Iris pigment epithelial cell (primary cell): ENCODE data around the gene ZNF501.

ENCODE experiments used
- DNase-seq: peaks from one replicate; pipeline ENCODE4 v3.0.0-alpha.2; 2011; ENCODE audit warnings: low read depth

Gene ZNF501

DNA sequence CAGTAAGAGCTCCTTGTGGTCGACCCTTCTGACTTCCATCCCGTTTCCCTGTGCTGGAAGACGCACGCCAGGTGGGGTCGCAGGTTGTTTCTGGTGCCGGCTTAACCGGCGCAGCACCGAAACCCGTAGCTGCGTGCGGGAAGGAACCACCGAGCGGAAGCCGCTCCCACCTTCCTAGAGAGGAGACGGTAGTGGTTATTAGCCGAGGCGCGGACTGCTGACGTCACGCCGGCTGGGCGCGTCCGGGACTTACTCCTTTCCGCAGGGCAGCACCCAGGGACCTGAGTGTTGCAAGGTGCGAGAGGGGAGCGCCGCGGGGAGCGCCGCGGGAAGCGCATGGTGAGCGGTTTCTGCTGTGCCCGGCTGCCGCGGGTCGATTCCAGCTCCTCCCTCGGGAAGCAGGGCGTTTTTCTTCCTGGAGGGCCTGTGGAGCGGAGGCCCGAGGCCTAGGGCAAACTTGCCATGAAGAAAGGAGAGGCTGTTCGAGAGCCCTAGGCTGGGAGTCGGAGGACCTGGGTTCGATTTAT is at the start of gene ZNF501:
ZNF501 (plus strand) TSS at position 252 of the 527 bp plus-strand sequence. CDS start 4,787 bp downstream, outside the sequence.
- DNase-seq, result peak; percentile 94

DNA sequence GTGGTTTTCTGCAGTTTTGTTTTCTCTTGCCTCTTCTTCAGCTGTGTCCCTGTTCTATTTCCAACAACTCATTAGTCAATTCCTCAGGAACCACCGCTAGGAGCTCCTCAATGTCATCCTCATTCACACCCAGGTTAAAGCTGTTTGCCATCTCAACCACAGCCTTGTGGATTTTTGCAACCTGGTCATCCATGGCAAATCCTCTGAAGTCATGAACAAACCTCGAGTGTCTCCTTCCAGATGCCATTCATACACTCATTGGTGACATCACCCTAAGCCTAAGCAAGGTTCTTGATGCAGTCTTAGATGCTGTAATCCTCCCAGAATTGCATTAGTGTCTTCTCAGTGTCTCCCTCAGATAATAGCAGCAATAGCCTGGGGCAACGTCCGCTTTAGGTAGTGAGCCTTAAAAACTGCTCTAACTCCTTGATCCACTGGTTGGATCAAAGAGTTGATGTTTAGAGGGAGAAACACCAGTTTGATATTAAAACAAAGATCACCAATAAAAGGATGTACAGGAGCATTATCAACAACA is 48.4 kb upstream of the ZNF501 start:
- DNase-seq, result no peak

DNA sequence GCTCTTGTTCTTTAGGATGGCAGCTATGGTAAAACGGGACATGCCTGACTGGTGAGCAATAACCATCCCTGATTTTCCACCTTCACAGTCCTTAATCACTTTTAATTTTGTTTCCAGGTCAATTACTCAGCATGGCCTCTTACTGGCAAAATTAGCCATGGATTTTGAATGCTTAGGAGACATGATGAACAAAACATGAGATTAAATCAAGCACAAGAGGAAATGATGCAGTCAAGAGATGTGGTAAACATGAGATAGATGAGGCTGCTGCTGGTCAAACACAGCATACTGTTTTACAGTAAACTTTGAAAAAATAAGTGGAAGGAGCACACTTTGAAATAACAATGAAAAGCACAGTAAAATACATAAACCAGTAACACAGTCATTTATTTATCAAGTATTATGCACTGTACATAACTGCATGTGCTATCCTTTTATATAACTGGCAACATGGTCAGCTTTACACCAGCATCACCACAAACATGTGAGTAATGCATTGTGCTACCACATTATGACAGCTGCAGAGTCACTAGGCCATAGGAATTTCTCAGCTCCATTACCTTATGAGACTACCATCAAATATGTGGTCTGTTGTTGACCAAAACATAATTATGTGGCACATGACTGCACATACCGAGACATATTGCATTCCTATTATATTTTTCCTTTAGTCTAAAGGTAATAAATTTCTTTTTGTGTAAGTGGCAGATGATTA is 47.1 kb upstream of the ZNF501 start:
- DNase-seq, result peak; percentile 53

DNA sequence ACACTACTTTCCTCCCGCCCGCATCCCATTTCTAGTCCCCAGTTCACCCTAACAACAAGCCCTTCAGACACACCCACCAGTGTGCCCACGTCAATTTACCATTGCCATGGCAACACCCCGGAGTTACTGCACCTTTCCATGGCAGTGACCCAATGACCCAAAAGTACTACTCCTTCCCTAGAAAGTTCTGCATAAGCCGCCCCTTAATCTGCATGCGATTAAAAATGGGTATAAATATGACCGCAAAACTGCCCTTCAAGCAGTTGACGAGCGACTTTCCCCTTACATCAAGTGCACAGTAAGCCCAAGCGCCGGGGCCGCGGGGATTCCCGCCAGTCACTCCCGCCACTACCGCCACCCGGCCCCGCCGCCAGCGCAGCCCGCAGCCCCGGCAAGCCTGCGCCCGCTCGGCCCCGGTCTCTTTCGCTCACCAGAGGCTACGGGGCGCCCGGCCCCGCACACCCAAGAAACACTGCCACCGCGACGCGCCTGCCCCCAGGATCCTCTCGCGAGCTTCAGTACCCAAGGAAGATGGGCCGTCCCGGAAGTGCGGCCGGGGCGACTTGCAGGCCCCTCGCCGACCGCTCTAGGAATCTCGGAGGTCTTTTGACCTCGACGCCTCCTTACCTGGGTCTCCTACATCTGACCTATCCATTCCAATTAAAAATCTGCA is 44.2 kb upstream of the ZNF501 start:
- peak; percentile 90 for DNase-seq

DNA sequence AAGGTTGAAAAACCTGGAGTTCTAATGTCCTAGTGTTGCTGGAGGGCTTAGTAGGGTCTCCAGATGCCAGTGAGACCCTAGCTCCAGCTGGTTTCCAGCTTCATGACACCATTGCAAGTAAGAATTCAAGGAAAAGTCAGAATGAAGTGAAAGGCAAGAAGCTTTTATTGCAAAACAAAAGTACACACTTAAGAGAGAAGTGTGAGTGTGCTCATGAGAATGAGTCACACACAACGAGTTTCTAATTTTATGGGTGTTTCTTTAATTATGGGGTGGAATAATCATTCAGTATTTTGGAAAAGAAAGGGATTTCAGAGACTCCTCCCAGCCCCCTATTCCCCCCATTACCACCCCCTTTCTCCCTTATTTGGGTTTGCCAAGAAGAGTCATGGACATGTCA is 41.5 kb upstream of the ZNF501 start:
- no peak for DNase-seq

DNA sequence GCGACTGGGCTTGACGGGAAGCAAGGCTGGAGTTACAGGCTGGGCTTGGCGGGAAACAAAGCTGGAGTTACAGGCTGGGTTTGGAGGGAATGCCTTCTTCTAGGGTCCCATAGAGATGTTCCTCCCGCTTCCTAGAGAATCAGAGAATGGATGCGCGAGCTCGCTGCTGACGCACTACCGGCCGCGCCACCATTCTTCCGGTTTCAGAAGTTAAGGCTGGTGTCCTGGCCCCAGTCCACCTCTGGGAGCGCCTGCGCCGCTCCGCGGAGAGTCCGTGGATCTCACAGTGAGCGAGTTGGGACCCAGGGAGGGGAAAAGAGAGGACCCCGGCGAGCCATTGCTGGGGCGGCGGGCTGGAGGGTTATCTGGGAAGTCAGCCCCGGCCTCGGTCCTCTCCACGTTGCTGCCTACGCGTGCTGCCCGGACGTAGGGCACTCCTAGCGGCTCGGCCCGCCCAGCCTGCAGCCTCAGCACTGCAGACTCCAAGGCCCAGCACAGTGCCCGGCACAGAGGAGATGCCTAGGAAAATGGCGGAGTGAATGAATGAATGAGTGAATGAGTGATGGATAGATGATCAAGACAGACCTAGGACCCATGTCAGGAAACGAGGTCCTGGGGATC is 16.9 kb upstream of the ZNF501 start, which contains the start of gene ZNF502:
ZNF502 (plus strand) TSS at position 206 of the 621 bp plus-strand sequence. CDS start 7,602 bp downstream, outside the sequence.
- peak; percentile 91 for DNase-seq

DNA sequence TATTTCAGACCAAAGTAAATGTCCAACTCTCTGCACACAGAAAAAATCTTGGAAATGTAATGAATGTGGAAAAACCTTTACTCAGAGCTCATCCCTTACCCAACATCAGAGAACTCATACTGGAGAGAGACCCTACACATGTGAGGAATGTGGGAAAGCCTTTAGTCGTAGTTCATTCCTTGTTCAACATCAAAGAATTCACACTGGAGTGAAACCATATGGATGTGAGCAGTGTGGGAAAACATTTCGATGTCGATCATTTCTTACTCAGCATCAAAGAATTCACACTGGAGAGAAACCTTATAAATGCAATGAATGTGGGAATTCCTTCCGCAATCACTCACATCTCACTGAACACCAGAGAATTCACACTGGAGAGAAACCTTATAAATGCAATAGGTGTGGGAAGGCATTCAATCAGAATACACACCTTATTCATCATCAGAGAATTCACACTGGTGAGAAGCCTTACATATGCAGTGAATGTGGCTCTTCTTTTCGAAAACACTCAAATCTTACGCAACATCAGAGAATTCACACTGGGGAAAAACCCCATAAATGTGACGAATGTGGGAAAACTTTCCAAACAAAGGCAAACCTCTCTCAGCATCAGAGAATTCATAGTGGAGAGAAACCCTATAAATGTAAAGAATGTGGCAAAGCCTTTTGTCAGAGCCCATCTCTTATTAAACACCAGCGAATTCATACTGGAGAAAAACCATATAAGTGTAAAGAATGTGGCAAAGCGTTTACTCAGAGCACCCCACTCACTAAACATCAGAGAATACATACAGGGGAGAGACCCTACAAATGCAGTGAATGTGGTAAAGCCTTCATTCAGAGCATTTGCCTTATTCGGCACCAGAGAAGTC is 8.0 kb upstream of the ZNF501 start:
- peak; percentile 17 for DNase-seq

DNA sequence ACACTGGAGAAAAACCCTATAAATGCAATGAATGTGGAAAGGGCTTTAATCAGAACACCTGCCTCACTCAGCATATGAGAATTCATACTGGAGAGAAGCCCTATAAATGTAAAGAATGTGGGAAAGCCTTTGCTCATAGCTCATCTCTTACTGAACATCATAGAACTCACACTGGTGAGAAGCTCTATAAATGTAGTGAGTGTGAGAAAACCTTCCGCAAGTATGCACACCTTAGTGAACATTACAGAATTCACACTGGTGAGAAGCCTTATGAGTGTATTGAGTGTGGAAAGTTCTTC is 7.4 kb upstream of the ZNF501 start:
- DNase-seq, result no peak

DNA sequence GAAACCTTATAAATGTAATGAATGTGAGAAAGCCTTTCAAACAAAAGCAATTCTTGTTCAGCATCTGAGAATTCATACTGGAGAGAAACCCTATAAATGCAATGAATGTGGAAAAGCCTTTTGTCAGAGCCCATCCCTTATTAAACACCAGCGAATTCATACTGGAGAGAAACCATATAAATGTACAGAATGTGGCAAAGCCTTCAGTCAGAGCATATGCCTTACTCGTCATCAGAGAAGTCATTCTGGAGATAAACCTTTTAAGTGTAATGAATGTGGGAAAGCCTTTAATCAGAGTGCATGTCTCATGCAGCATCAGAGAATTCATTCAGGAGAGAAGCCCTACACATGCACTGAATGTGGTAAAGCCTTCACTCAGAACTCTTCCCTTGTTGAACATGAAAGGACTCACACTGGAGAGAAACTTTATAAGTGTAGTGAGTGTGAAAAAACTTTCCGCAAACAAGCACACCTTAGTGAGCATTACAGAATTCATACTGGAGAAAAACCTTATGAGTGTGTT is 5.3 kb downstream of the ZNF501 start:
- no peak for DNase-seq

DNA sequence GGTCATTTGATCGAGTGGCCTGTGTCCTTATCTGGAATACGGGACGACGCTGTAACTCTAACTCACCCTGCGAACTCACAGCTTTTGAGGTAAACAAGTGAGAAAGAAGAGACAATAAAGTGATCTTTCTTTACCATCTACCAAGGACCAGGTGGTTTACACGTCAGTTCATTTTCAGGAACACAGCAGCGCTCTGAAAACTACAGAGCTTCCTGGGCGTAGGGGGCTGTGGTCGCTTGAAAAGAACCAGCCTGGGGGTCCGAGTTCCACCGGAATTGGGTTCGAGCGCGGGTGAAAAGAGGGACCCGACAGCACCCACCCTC is 31.6 kb downstream of the ZNF501 start:
- no peak for DNase-seq

DNA sequence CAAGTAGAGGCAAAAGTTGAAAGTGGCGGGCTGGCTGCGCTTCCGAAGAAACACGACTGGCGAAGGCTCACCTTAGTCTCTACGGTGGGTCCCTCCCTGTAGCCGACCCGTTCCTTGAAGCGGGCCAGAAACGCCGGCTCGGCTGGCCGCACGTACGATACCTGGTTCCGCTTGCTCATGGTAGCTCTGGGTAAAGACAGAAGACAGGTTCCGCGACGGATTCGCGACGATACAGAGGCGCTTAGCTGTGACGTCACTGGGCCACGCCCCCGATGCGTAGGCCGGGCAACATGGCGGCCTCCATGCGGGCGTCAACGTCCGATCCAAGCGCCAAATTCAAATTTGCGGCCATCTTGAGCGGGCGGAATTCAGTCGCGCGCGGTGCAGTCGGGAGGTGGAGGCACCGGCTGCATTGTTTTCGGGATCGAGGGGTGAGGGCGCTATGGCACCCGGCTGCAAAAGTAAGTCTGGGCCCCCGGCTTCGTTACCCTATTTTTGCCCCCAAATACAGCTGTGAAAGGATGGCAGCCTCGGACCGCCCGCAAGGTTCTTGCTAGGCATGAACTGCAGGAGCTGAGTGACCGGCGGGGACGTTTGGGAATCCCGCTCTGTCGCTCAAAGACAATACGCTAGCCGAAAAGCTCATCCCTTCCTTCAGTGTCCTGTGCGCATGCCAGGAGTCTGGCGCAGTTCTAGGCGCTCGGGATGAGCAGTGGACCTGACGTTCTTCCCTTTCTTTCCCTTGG is 32.2 kb downstream of the ZNF501 start, which contains the start of the genes KIAA1143 and KIF15:
KIAA1143 (minus strand) TSS at position 196 of the 746 bp plus-strand sequence; CDS start at position 179, 17 bp downstream.
KIF15 (plus strand) TSS at position 371 of the 746 bp plus-strand sequence; CDS start at position 443, 72 bp downstream.
- DNase-seq, result peak; percentile 96

DNA sequence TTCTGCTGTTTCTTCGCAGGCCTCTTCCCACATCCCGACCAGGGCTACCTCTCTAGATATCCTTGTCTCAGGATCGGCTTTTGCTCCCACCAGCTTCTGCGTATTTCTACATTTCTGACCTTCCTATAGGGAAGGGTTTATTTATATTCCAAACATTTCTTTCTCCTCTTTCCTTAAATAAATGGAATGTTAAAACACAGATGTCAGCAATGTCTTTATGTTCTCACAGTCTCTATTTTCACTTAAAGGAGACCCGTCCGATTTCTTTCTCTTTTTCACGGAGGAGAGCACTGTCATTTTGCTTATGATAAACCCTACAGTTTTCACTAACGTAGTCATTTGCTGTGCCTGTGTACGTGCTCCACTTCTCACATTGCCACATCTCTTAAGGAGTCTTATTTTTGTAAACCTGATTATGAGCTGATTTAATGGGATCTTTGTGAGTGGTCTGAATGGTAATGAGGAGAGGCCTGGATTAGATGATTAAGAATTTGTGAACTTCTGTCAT is 32.8 kb downstream of the ZNF501 start:
- peak; percentile 34 for DNase-seq

DNA sequence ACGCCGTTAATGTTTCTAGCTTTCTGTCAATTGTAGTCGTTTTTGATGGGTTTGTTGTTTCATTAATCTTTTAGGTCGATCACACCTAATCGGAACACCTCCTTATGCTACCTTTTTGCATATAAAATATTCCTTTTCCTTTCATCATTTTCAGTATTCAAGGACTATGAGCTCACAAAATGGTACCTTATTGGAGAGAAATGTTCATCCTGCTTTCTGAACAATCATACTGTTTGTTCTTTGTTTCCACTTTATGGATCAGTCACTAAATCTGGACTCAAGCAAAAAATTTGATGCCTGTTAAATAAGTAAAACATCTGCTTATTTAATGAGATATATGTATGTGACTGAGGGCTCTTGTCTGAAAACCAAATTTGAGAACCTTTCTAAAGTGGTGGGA is 33.3 kb downstream of the ZNF501 start:
- no peak for DNase-seq

DNA sequence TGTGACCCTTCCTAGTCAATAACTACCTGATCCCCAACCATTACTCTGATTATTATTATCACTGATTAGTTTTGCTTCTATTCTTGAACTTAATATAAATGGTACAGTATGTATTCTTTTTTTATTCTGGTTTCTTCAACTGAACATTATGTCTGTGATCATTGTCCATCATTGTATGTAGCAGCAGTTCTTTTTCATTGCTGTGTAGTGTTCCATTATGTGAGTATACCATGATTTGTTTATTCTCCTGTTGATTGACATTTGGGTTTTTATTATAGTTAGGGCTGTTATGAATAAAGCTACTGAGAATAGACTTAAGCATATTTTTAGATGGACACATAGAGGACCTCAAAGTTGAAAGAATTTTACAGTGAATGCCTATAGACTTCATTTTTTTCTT is 34.8 kb downstream of the ZNF501 start:
- DNase-seq, result no peak

DNA sequence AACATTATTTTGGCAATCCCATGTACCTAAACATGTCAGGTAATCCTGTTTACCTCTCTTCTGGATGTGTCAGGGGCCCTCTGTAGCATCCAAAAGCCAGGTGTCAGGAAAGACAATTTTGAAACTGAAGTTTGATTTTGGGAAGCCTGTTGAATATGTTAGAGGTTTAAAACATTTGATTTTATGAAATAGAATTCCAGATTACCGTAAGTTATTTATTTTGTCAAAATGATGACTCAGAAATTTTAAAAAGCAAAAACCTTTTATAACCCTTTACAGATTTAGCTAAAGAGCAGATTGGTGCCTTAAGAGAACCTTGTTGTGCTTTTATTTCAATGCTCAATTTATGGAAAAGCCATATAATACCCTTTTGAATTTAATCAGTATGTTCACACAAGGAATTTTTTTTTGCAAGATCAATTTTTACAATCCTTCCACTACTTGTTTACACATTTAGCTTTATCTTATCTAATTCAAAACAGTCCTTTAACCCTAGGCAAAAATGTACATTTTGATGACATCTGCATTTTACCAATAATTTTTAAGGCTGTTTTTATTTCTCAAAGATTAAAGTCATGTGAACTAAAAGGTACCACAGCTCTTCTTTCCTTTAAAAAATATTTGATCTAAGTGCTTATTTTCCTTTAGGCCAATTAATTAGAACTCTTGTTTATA is 42.1 kb downstream of the ZNF501 start:
- no peak for DNase-seq

DNA sequence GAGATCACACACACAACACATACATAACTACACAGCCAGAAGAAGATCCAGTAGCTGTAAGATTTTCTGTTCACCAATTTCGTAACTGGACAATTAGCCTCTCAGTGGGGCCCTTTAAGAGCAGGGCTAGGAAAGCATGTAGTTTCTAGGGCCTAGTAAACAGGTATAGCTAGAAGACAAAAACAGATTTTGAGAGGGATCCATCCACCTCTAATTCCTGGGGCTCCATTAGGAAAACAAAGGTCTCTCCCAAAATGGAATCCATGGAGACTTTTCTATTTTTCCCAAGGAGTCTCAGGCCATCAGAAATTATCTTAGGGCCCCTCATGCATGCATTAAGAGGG is 42.6 kb downstream of the ZNF501 start:
- DNase-seq, result no peak

DNA sequence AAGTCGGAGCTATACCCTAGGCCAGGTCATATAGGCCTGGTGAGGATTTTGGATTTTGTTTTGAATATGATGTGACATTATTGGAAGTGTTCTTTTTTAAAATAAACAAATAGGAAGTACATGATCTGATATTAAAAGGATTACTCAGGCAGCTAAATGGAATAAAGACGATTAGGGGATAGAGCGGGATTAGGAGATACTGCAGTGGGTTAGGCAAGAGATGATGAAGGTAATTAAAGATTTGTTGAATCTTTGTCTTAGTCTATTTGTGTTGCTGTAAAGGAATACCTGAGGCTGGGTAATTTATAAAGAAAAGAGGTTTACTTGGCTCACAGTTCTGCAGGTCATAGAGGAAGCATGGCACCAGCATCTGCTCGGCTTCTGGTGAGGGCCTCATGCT is 53.5 kb downstream of the ZNF501 start:
- DNase-seq, result no peak
